Nephron progenitor cell (in vitro differentiated cells): ENCODE results near the gene USH2A.

ENCODE experiments used
- DNase-seq: peaks from one replicate; pipeline ENCODE4 v3.0.0; 2021
- H3K27ac Mint-ChIP-seq: 2 replicates; pipeline ENCODE4 v1.8.0; 2021; ENCODE audit warnings: mild to moderate bottlenecking, moderate library complexity, mixed read lengths
- H3K27me3 Mint-ChIP-seq: 2 replicates; pipeline ENCODE4 v1.8.0; 2021; ENCODE audit warnings: mild to moderate bottlenecking, low read depth, mixed read lengths; ENCODE audit not compliant: poor library complexity
- H3K36me3 Mint-ChIP-seq: 2 replicates; pipeline ENCODE4 v1.8.0; 2021; ENCODE audit warnings: low read depth, mixed read lengths
- H3K4me1 Mint-ChIP-seq: 2 replicates; pipeline ENCODE4 v1.8.0; 2021; ENCODE audit warnings: mixed read lengths
- H3K4me3 Mint-ChIP-seq: 2 replicates; pipeline ENCODE4 v1.8.0; 2021; ENCODE audit warnings: mild to moderate bottlenecking, moderate library complexity, mixed read lengths
- H3K9me3 Mint-ChIP-seq: 2 replicates; pipeline ENCODE4 v1.8.0; 2021; ENCODE audit warnings: mild to moderate bottlenecking, moderate library complexity, mixed read lengths
- CTCF ChIP-seq: fragments of 200-600 bp; sonication (generic); IDR thresholded peaks from 2 replicates; pipeline ENCODE4 v1.5.0; 2021; ENCODE audit warnings: antibody characterized with exemption

Gene USH2A

GRCh38 chr1:215986401-215986800 is 436.8 kb downstream of the USH2A start:
- no peaks in the 10 kb centered on the region for H3K36me3 Mint-ChIP-seq
- DNase-seq = no peak
- TF ChIP-seq CTCF = no peak
- no peak overlapping the region for H3K4me3 Mint-ChIP-seq
- no peaks in the 10 kb centered on the region for H3K27me3 Mint-ChIP-seq
- no peaks in the 10 kb centered on the region for H3K9me3 Mint-ChIP-seq
- no peaks in the 10 kb centered on the region for H3K4me1 Mint-ChIP-seq
- H3K27ac Mint-ChIP-seq = no peak overlapping the region

DNA sequence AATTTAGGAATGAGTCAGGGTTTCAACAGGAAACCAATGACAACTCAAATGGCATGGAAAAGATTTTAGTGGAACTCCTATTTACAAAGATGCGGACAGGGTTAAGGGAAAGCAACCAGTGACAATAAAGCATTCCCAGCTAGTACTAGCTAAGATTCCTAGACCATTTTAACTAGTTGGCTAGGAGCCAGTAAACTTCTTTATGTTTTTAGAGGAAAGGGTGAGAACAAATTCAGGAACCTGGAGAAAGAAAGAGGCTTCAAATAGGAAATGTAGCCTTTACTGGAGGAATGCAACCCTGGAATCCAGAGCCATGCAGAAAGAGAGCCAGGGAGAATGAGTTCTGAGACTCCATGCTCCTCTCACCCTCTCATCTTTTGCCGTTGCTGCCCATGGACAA is 439.6 kb downstream of the USH2A start:
- no peaks in the 10 kb centered on the region for H3K36me3 Mint-ChIP-seq
- H3K4me1 Mint-ChIP-seq = no peaks in the 10 kb centered on the region
- no peak for DNase-seq
- H3K27me3 Mint-ChIP-seq = no peaks in the 10 kb centered on the region
- no peak overlapping the region for H3K27ac Mint-ChIP-seq
- H3K4me3 Mint-ChIP-seq = no peak overlapping the region
- no peaks in the 10 kb centered on the region for H3K9me3 Mint-ChIP-seq
- no peak for TF ChIP-seq CTCF

DNA sequence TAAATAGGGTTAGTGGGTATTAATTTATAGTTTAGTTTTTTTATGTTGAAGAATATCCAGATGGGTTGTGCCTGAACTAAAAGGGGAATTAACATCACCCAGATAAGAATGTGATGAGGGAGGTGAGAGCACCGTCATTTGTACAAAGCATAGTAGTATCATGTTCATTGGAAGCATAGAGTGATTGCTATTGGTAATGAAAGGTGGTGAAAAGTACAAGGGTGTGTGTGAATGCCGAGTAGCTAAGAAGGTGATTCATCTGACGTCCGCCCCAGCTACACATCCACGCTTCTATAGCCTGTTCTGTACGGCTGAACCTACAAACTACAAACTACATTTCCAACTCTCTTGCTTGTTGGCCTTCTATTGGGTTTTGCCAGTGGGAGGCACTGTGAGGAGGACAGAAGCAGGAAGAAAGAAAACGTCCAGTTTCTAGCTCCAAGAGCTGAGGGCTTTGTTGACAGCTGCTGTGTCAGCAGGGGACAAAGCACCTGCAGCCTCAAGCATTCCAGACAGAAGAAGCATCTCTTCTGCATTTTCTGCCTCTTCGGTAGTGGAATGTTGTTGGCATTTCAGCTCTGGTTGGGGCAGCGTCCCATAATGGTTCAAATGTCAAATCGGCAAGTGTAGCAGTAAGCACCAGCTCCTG is 451.3 kb downstream of the USH2A start:
- H3K4me3 Mint-ChIP-seq = no peak overlapping the region
- peaks cover 5% of the 10 kb centered on the region for H3K4me1 Mint-ChIP-seq
- no peaks in the 10 kb centered on the region for H3K9me3 Mint-ChIP-seq
- H3K27ac Mint-ChIP-seq = no peak overlapping the region
- peaks cover 3% of the 10 kb centered on the region for H3K27me3 Mint-ChIP-seq
- H3K36me3 Mint-ChIP-seq = no peaks in the 10 kb centered on the region
- no peak for DNase-seq
- TF ChIP-seq CTCF = no peak

DNA sequence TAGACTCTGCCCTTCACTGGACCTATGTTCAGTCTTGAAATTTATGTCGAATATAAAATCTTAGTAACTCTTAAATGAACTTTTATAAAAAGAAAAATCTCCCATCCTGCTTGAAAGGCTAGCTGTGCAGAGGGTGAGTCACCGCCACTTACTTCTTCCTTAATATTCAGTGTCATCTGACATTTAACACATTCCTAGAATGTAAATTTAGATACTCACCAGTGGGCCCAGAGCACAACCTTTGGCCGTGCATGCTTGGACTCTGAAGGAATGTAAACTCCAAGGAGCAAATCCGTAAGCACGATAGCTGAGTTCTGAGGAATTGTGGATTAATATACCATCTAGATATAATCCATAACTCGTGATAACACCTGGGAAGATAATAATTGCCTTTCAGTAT is 452.8 kb downstream of the USH2A start:
- H3K4me3 Mint-ChIP-seq = no peak overlapping the region
- no peak for DNase-seq
- no peak for TF ChIP-seq CTCF
- no peak overlapping the region for H3K27ac Mint-ChIP-seq
- no peaks in the 10 kb centered on the region for H3K36me3 Mint-ChIP-seq
- no peaks in the 10 kb centered on the region for H3K9me3 Mint-ChIP-seq
- H3K27me3 Mint-ChIP-seq = peaks cover 3% of the 10 kb centered on the region
- H3K4me1 Mint-ChIP-seq = peaks cover 5% of the 10 kb centered on the region

GRCh38 chr1:215963621-215964020 is 459.6 kb downstream of the USH2A start:
- Mint-ChIP-seq H3K27ac (no peak overlapping the region), H3K4me3 (no peak overlapping the region), H3K36me3 (no peaks in the 10 kb centered on the region)

More at GRCh38 chr1:215963621-215964020, 459.6 kb downstream of the USH2A start:
- Mint-ChIP-seq H3K9me3 (no peaks in the 10 kb centered on the region), H3K27me3 (no peaks in the 10 kb centered on the region), H3K4me1 (peaks cover 2% of the 10 kb centered on the region)
- TF ChIP-seq CTCF = no peak
- DNase-seq = no peak
